Stromal cell of bone marrow (primary cell): ENCODE measurements around the gene ITGA7.

Experiments used
- DNase-seq: peaks from one replicate; pipeline ENCODE4 v3.0.0-alpha.2; 2012; ENCODE audit warnings: low read depth

The ITGA7 gene

GRCh38 chr12:55700255-55701018 lies 7.3 kb downstream of the ITGA7 start:
- no peak for DNase-seq

- DNase-seq = no peak
These were observed 8.1 kb downstream of the ITGA7 start for GRCh38 chr12:55699471-55700055.

GRCh38 chr12:55698965-55699364 lies 8.7 kb downstream of the ITGA7 start:
- no peak for DNase-seq

GRCh38 chr12:55698241-55698955 lies 9.3 kb downstream of the ITGA7 start:
- no peak for DNase-seq

GRCh38 chr12:55697686-55698085 lies 10.0 kb downstream of the ITGA7 start:
- DNase-seq = no peak

- no peak for DNase-seq
These were observed 10.8 kb downstream of the ITGA7 start for GRCh38 chr12:55696796-55697462.

- DNase-seq = no peak
These were observed 11.6 kb downstream of the ITGA7 start for GRCh38 chr12:55696141-55696540.

GRCh38 chr12:55695349-55695748 lies 12.4 kb downstream of the ITGA7 start:
- no peak for DNase-seq

GRCh38 chr12:55694651-55695050 lies 13.1 kb downstream of the ITGA7 start:
- DNase-seq = no peak

GRCh38 chr12:55694188-55694515 lies 13.6 kb downstream of the ITGA7 start:
- no peak for DNase-seq

GRCh38 chr12:55693323-55694187 lies 14.1 kb downstream of the ITGA7 start:
- DNase-seq = no peak

- DNase-seq = no peak
These were observed 14.9 kb downstream of the ITGA7 start for GRCh38 chr12:55692631-55693322.

- no peak for DNase-seq
These were observed 18.7 kb downstream of the ITGA7 start for GRCh38 chr12:55688716-55689655.

GRCh38 chr12:55687746-55688145 lies 20.0 kb downstream of the ITGA7 start:
- no peak for DNase-seq

- DNase-seq = no peak
These were observed 21.2 kb downstream of the ITGA7 start for GRCh38 chr12:55686366-55687010.

- DNase-seq = no peak
These were observed 22.0 kb downstream of the ITGA7 start for GRCh38 chr12:55685671-55686070.

- no peak for DNase-seq
These were observed 22.8 kb downstream of the ITGA7 start for GRCh38 chr12:55684761-55685370.

GRCh38 chr12:55683676-55684075 lies 24.0 kb downstream of the ITGA7 start:
- DNase-seq = no peak
